Measurements from ENCODE around the gene ZNF343. TPM values are rescaled to one million over a fixed set of nuclear protein-coding genes. Genes with fewer than 3 reads are reported as not detected.
A peak's percentile ranks its signal among the peaks of the same experiment; 100 is the strongest.

Gene ZNF343
- total and polyA plus RNA-seq, 12 donors, result 3.2 to 7.1 (median 5.0) TPM

DNA sequence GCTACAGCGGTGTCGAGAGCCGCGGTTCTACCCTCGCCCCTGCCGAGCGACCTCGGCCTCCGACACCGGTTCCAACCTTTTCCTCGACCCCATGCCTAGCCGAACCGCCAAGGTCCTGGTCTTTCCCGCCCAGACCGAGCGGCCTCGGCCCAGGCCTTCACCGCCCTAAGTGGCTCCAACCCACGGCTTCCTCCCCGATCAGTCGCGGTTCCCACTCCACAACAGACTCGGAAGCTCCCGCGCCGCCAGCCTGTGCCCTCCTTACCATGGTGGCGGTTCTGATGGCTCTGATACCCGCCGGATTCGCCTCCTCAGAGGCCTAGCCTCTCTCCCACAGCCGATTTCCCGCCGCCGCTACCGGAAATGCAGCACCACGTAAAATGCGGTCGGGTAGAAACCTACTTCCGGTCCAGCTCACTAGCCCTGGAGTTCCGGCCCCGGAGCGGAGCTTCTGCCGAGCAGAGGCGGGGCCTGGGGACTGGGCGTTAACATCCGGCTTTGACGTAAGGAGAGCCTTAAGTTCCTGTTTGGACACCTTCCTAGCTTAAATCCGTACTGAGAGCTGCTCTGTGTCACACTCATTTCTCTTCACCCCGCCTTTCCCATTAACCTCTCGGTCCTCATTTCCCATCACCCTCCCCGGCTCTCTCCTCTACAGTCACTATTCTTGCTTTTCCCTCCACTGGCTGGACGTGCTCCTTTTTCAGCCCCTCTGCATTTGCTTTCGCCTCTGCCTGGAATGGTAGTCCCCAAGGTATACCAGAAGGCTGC is 38.1 kb downstream of the ZNF343 start, which contains the start of gene SNRPB:
TSS of gene SNRPB (minus strand) at position 367 of the 771 bp plus-strand sequence. CDS start at position 268, 99 bp downstream.
- TF ChIP-seq, protein P1, sequence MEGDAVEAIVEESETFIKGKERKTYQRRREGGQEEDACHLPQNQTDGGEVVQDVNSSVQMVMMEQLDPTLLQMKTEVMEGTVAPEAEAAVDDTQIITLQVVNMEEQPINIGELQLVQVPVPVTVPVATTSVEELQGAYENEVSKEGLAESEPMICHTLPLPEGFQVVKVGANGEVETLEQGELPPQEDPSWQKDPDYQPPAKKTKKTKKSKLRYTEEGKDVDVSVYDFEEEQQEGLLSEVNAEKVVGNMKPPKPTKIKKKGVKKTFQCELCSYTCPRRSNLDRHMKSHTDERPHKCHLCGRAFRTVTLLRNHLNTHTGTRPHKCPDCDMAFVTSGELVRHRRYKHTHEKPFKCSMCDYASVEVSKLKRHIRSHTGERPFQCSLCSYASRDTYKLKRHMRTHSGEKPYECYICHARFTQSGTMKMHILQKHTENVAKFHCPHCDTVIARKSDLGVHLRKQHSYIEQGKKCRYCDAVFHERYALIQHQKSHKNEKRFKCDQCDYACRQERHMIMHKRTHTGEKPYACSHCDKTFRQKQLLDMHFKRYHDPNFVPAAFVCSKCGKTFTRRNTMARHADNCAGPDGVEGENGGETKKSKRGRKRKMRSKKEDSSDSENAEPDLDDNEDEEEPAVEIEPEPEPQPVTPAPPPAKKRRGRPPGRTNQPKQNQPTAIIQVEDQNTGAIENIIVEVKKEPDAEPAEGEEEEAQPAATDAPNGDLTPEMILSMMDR (IDR thresholded peaks at IDR 0.05), result no peak
- Histone ChIP-seq H3K27ac (peak within 1 kb of the TSS; percentile 68 to 97 (median 90)), H3K4me3 (peak within 1 kb of the TSS; percentile 37 to 96 (median 84)), H3K36me3 (peaks cover 0 to 35% (median 21%) of the 10 kb centered on the region in 9 donors), H3K27me3 (no peaks in the 10 kb centered on the region), H3K9me3 (no peaks in the 10 kb centered on the region), H3K4me1 (peaks cover 0 to 37% (median 23%) of the 10 kb centered on the region in 9 donors)
- DNase-seq, result peak; percentile 94 to 97
- intact Hi-C loops (cut with DNase I), result loop anchor here in 3 of 10 donors (1.0 to 10.0 kb wide), 3 partner anchors 37 to 366 kb away; partner anchors contain the start of genes STK35 (in 1 of the 3) and ZNF343 (in 1 of the 3)
- ATAC-seq, result peak; percentile 99
- WGBS, 2 donors, result 0% methylated on average over 53 of the region's 53 CpGs

DNA sequence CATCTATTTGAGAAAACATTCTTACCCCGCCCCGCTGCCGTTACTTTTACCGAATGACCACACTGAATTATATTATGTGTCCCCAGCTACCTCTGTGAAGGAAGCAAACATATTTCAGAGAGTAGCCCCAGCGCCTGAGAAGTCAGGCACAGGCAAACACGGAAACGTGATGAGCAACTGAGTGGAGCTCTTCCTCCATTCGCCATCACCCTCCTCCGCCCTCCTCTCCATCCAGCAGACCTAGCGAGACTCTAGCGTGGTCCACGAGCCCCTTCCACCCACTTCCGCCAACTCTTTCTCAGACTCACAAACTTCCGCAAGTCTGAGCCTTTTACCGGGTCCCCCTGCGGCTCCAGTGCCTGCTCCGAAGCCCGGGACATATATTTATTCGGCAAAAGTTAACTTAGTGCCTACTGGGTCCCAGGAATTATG is 38.7 kb downstream of the ZNF343 start:
- ATAC-seq, result peak; percentile 18 to 67 (median 58)
- intact Hi-C loops (cut with DNase I), result loop anchor here in 3 of 10 donors (1.0 to 10.0 kb wide), 4 partner anchors 37 to 695 kb away; partner anchors contain the start of genes STK35 (in 2 of the 3) and ZNF343 (in 1 of the 3)
- H3K27ac ChIP-seq, result peak overlapping the region; percentile 68 to 97 (median 90)
- 1% methylated on average over 19 of the region's 19 CpGs for WGBS, 2 donors
- peaks cover 0 to 37% (median 23%) of the 10 kb centered on the region in 9 donors for H3K4me1 ChIP-seq
- peak overlapping the region; percentile 37 to 96 (median 84) for H3K4me3 ChIP-seq
- TF ChIP-seq, protein P1 (IDR thresholded peaks at IDR 0.05), result no peak
- H3K27me3 ChIP-seq, result no peaks in the 10 kb centered on the region
- H3K9me3 ChIP-seq, result no peaks in the 10 kb centered on the region
- peak in 1 of 2 donors; percentile 40 for DNase-seq
- H3K36me3 ChIP-seq, result peaks cover 0 to 41% (median 27%) of the 10 kb centered on the region in 9 donors

DNA sequence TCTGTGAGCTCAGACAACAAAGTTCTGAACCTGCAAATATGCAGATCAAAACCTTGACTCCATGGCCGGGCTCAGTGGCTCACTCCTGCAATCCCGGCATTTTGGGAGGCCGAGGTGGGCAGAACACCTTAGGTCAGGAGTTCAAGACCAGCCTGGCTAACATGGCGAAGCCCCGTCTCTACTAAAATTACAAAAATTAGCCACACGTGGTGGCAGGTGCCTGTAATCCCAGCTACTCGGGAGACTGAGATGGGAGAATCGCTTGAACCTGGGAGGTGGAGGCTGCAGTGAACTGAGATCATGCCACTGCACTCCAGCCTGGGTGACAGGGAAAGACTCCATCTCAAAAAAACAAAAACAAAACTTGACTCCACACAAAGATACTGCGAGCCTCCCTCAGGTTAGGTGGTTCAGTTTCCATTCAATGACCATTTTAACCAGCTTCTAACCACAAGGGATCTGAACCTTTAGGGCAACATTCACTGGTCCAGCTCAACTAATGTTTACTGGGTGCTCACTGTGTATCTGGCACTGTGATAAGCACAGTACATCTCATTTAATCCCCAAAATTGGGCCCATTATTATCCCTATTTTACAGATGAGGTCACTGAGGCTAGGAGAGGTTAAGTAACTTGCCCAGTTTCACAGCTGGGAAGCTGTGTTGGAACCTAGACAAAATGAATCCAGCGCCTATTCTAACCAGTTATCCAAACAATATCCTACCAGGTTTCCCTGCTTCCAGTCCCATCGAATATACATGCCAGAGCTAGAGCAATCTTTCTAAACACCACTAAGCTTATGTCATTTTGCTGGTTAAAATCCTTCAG is 39.9 kb downstream of the ZNF343 start:
- no peak for DNase-seq

More for the DNA sequence above, 39.9 kb downstream of the ZNF343 start:
- H3K9me3 ChIP-seq, result no peaks in the 10 kb centered on the region
- ATAC-seq, result no peak
- intact Hi-C loops (cut with DNase I), result loop anchor here in 1 of 10 donors (10.0 kb wide), 2 partner anchors 364 to 694 kb away; partner anchors contain the start of gene STK35
- H3K36me3 ChIP-seq, result peaks cover 0 to 53% (median 39%) of the 10 kb centered on the region in 9 donors
- peaks cover 0 to 37% (median 23%) of the 10 kb centered on the region in 9 donors for H3K4me1 ChIP-seq
- TF ChIP-seq, protein P1 (IDR thresholded peaks at IDR 0.05), result no peak
- H3K4me3 ChIP-seq, result peak overlapping the region in 8 of 10 donors; percentile 65 to 96 (median 85)
- H3K27ac ChIP-seq, result no peak overlapping the region
- 78 to 79% methylated on average over 11 of the region's 11 CpGs for WGBS, 2 donors
- no peaks in the 10 kb centered on the region for H3K27me3 ChIP-seq

All from heart right ventricle (tissue), 16 donors.